EH (cell line): Measurements from ENCODE around the gene FAM163B.

Experiments
- DNase-seq: peaks from one replicate; pipeline ENCODE4 v3.0.0-alpha.2; 2015; ENCODE audit warnings: low read depth

Gene FAM163B

GRCh38 chr9:133545494-133546286 lies 63.5 kb downstream of the FAM163B start:
- no peak for DNase-seq

GRCh38 chr9:133543772-133544467 lies 65.3 kb downstream of the FAM163B start:
- DNase-seq: no peak

- no peak for DNase-seq
These were observed 67.2 kb downstream of the FAM163B start for GRCh38 chr9:133542002-133542401.

GRCh38 chr9:133540698-133541025 lies 68.5 kb downstream of the FAM163B start:
- DNase-seq: no peak

GRCh38 chr9:133539991-133540697 lies 69.0 kb downstream of the FAM163B start:
- DNase-seq: no peak

- no peak for DNase-seq
These were observed 70.0 kb downstream of the FAM163B start for GRCh38 chr9:133538851-133539833.

- DNase-seq: no peak
These were observed 71.0 kb downstream of the FAM163B start for GRCh38 chr9:133538176-133538575.

- DNase-seq: no peak
These were observed 71.9 kb downstream of the FAM163B start for GRCh38 chr9:133537257-133537656.

GRCh38 chr9:133536536-133536935 lies 72.7 kb downstream of the FAM163B start:
- DNase-seq: no peak

GRCh38 chr9:133536080-133536479 lies 73.1 kb downstream of the FAM163B start:
- DNase-seq: no peak

- DNase-seq: no peak
These were observed 73.8 kb downstream of the FAM163B start for GRCh38 chr9:133535306-133535877.

- peak; percentile 62 for DNase-seq
These were observed 74.6 kb downstream of the FAM163B start, which contains the start of gene ADAMTSL2 for GRCh38 chr9:133534346-133535291. Gene ADAMTSL2, plus strand, starts transcription at chr9:133534704. Its CDS starts 2,009 bp downstream, at chr9:133536713.

GRCh38 chr9:133533857-133534256 lies 75.3 kb downstream of the FAM163B start:
- no peak for DNase-seq

- peak; percentile 51 for DNase-seq
These were observed 76.1 kb downstream of the FAM163B start for GRCh38 chr9:133532937-133533668.

- DNase-seq: no peak
These were observed 77.9 kb downstream of the FAM163B start for GRCh38 chr9:133531293-133531692.

GRCh38 chr9:133529874-133530273 lies 79.3 kb downstream of the FAM163B start:
- no peak for DNase-seq

GRCh38 chr9:133529457-133529856 lies 79.7 kb downstream of the FAM163B start:
- DNase-seq: no peak

- no peak for DNase-seq
These were observed 80.3 kb downstream of the FAM163B start for GRCh38 chr9:133528876-133529241.
